HepG2 (cell line): ENCODE data around the gene ANG. TPM values are rescaled to one million over a fixed set of nuclear protein-coding genes. Genes with fewer than 3 reads are reported as not detected.

Experiments
- CREBL2 ChIP-seq: sonication (generic); formaldehyde crosslinking; IDR thresholded peaks from 2 replicates; pipeline ENCODE4 v1.8.1; 2023; ENCODE audit warnings: missing genetic modification reagents, mild to moderate bottlenecking, borderline replicate concordance
- GATAD2A ChIP-seq: IDR thresholded peaks from 2 replicates; pipeline ENCODE4 v1.6.1; 2016
- HNRNPK ChIP-seq: fragments of 200-400 bp; formaldehyde crosslinking; IDR thresholded peaks from 2 replicates; pipeline ENCODE4 v1.6.1; 2018; ENCODE audit warnings: low read length, low read depth, moderate library complexity, mild to moderate bottlenecking; ENCODE audit not compliant: poor library complexity, severe bottlenecking
- MEIS2 ChIP-seq: sonication (generic); formaldehyde crosslinking; IDR thresholded peaks from 2 replicates; pipeline ENCODE4 v1.9.0; 2021; ENCODE audit warnings: mild to moderate bottlenecking, missing genetic modification reagents
- MLX ChIP-seq: IDR thresholded peaks from 2 replicates; pipeline ENCODE4 v1.6.1; 2016
- SP5 ChIP-seq: IDR thresholded peaks from 2 replicates; pipeline ENCODE4 v1.6.1; 2016; ENCODE audit warnings: low read depth, borderline replicate concordance
- ZBTB20 ChIP-seq: sonication (generic); formaldehyde crosslinking; IDR thresholded peaks from 2 replicates; pipeline ENCODE4 v1.8.1; 2023; ENCODE audit warnings: missing genetic modification reagents, low read depth, mild to moderate bottlenecking, borderline replicate concordance
- ZMAT5 ChIP-seq: sonication (generic); formaldehyde crosslinking; IDR thresholded peaks from 2 replicates; pipeline ENCODE4 v1.5.0; 2020; ENCODE audit warnings: mild to moderate bottlenecking, low read depth, missing genetic modification reagents, borderline replicate concordance
- ZNF280B ChIP-seq: sonication (generic); formaldehyde crosslinking; IDR thresholded peaks from 2 replicates; pipeline ENCODE4 v1.5.0; 2020; ENCODE audit warnings: missing genetic modification reagents, mild to moderate bottlenecking, borderline replicate concordance
- ZNF335 ChIP-seq: sonication (generic); formaldehyde crosslinking; IDR thresholded peaks from 2 replicates; pipeline ENCODE4 v1.4.0; 2020; ENCODE audit warnings: missing genetic modification reagents
- ZNF574 ChIP-seq: sonication (generic); formaldehyde crosslinking; IDR thresholded peaks from 2 replicates; pipeline ENCODE4 v1.4.0; 2020; ENCODE audit warnings: missing genetic modification reagents
- polyA plus RNA-seq, 8 experiments: library from polyadenylated mRNA; depleted of rRNA in 3 of 8; stranded (reverse) in 7 of 8; unstranded in 1 of 8; fragments of >200 nt; fragmentation: Illumina TruSeq in 4 of 8; extraction: Trizol in 4 of 8; gene quantifications; 2 replicates each; pipeline versions ENCODE4 v1.2.1 to v1.2.3, GENCODE V29; 2011 to 2016; ENCODE audit warnings: low read depth in 4 of 8, missing spikeins in 1 of 8, mixed read lengths in 1 of 8; ENCODE audit not compliant: insufficient read depth in 1 of 8
- total RNA-seq, 5 experiments: library from RNA; depleted of rRNA; stranded (reverse); fragments of >200 nt; fragmentation: Illumina TruSeq; extraction: Trizol; gene quantifications; 2 replicates each; pipeline ENCODE4 v1.2.3, GENCODE V29; 2016; ENCODE audit warnings: low read depth in 1 of 5
- TF ChIP-seq, protein P1 (sequence below), 2 experiments: IDR thresholded peaks; 2 replicates each; pipeline ENCODE4 v1.6.1; 2011 to 2012; ENCODE audit warnings: low read length in 2 of 2, borderline replicate concordance in 1 of 2, low read depth in 1 of 2, mild to moderate bottlenecking in 1 of 2, moderate library complexity in 1 of 2
- TF ChIP-seq, protein P2 (sequence below): sonication (generic); formaldehyde crosslinking; IDR thresholded peaks from 2 replicates; pipeline ENCODE4 v1.4.0; 2020; ENCODE audit warnings: missing genetic modification reagents
- TF ChIP-seq, protein P3 (sequence below): sonication (generic); formaldehyde crosslinking; IDR thresholded peaks from 2 replicates; pipeline ENCODE4 v1.4.0; 2020; ENCODE audit warnings: missing genetic modification reagents, mild to moderate bottlenecking, borderline replicate concordance

ANG gene
- total and polyA plus RNA-seq, 2 of the 13 experiments (the other 11 are each of a cell fraction or from before 2014, with no cell fraction given): 83.6 to 401 TPM

DNA sequence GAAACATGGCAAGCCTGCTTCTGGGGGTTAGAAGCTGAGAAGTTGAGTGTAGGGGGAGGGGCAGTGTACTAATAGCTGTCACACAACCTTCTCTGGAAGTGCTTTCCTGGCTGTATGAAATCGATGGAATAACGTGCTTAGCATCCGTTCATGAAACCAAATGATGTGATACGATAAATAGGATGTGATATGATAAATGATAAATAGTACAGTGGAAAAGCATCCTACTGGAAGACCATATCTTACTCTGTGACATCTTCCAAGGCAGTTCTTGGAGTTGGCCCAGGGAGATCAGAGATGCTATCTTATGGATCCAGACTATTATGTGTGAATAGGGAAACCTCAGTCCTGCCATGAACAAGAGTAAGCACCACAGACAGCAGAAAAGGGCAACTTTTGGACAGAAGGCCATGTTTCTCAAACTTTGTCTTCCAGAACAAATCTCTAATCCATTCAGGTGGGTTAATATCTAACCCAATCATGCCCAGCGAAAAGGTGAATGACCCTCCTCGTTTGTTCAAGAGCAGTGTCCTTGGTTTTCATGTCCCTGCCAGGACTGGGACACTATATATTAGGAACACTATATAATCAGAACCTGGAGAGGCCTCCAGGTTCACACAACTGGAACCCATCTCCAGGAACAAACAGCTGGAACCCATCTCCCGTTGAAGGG, at the start of gene ANG (continued):
- TF ChIP-seq HNRNPK: no peak
- TF ChIP-seq, protein P1, sequence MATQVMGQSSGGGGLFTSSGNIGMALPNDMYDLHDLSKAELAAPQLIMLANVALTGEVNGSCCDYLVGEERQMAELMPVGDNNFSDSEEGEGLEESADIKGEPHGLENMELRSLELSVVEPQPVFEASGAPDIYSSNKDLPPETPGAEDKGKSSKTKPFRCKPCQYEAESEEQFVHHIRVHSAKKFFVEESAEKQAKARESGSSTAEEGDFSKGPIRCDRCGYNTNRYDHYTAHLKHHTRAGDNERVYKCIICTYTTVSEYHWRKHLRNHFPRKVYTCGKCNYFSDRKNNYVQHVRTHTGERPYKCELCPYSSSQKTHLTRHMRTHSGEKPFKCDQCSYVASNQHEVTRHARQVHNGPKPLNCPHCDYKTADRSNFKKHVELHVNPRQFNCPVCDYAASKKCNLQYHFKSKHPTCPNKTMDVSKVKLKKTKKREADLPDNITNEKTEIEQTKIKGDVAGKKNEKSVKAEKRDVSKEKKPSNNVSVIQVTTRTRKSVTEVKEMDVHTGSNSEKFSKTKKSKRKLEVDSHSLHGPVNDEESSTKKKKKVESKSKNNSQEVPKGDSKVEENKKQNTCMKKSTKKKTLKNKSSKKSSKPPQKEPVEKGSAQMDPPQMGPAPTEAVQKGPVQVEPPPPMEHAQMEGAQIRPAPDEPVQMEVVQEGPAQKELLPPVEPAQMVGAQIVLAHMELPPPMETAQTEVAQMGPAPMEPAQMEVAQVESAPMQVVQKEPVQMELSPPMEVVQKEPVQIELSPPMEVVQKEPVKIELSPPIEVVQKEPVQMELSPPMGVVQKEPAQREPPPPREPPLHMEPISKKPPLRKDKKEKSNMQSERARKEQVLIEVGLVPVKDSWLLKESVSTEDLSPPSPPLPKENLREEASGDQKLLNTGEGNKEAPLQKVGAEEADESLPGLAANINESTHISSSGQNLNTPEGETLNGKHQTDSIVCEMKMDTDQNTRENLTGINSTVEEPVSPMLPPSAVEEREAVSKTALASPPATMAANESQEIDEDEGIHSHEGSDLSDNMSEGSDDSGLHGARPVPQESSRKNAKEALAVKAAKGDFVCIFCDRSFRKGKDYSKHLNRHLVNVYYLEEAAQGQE (IDR thresholded peaks at IDR 0.05; ENCODE audit: borderline replicate concordance in 1 of 2, low read depth in 1 of 2, low read length in 2 of 2): peak in 1 of 2 experiments; percentile 42; a peak in 1 of 4 replicates
- no peak for TF ChIP-seq CREBL2
- TF ChIP-seq MEIS2: no peak
- TF ChIP-seq ZNF574 (CRISPR knock-in tag): no peak
- peak; percentile 70 for TF ChIP-seq GATAD2A (CRISPR knock-in tag)
- TF ChIP-seq MLX: no peak
- TF ChIP-seq, protein P2, sequence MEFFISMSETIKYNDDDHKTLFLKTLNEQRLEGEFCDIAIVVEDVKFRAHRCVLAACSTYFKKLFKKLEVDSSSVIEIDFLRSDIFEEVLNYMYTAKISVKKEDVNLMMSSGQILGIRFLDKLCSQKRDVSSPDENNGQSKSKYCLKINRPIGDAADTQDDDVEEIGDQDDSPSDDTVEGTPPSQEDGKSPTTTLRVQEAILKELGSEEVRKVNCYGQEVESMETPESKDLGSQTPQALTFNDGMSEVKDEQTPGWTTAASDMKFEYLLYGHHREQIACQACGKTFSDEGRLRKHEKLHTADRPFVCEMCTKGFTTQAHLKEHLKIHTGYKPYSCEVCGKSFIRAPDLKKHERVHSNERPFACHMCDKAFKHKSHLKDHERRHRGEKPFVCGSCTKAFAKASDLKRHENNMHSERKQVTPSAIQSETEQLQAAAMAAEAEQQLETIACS (CRISPR knock-in tag): no peak
- no peak for TF ChIP-seq ZNF335 (CRISPR knock-in tag)
- TF ChIP-seq ZBTB20: peak; percentile 68; the same call in 1 of the 2 replicates
- no peak for TF ChIP-seq SP5 (CRISPR knock-in tag)
- no peak for TF ChIP-seq ZNF280B (CRISPR knock-in tag)
- TF ChIP-seq, protein P3, sequence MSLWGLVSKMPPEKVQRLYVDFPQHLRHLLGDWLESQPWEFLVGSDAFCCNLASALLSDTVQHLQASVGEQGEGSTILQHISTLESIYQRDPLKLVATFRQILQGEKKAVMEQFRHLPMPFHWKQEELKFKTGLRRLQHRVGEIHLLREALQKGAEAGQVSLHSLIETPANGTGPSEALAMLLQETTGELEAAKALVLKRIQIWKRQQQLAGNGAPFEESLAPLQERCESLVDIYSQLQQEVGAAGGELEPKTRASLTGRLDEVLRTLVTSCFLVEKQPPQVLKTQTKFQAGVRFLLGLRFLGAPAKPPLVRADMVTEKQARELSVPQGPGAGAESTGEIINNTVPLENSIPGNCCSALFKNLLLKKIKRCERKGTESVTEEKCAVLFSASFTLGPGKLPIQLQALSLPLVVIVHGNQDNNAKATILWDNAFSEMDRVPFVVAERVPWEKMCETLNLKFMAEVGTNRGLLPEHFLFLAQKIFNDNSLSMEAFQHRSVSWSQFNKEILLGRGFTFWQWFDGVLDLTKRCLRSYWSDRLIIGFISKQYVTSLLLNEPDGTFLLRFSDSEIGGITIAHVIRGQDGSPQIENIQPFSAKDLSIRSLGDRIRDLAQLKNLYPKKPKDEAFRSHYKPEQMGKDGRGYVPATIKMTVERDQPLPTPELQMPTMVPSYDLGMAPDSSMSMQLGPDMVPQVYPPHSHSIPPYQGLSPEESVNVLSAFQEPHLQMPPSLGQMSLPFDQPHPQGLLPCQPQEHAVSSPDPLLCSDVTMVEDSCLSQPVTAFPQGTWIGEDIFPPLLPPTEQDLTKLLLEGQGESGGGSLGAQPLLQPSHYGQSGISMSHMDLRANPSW (CRISPR knock-in tag): no peak
- TF ChIP-seq ZMAT5 (CRISPR knock-in tag): no peak
